ENCODE results near the gene LTBP1.

DNA sequence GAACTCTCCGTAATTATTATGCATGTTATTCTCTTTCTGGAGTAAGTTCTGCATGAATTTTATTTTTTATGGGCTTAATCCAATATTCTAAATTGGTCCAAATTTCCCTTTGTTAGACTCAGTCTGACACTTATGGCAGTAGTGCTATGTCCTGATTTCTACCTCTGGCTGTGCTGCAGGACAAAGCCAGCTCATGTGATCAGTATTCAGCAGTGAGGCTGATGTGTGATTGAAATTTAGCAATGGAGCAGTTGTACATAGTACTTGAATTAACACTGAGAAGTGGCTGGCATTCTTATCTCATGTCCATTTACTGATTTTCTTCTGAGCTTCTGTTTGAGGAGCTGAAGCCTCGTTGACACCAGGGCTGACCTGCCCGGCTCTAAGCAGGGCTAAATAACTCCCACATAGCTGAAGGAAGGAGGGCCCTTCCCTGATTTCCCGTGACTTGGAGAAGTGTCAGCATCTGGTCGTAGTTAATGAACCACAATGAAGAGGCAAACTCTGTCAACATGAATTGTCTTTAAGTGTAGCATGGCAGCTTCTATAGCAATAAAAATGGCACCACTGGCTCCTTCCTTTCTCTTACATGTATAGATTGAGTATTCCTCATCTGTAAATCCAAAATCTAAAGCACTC lies 370.7 kb downstream of the LTBP1 start:
- TF ChIP-seq RAD21 (IDR thresholded peaks at IDR 0.05; ENCODE audit: low read depth) (no peak), CEBPB (IDR thresholded peaks at IDR 0.05) (no peak), TAF1 (IDR thresholded peaks at IDR 0.05; ENCODE audit: low read depth) (no peak), FOXM1 (IDR thresholded peaks at IDR 0.05; ENCODE audit: borderline replicate concordance, low read depth) (no peak), TCF12 (IDR thresholded peaks at IDR 0.05; ENCODE audit: low read depth) (no peak), EGR1 (IDR thresholded peaks at IDR 0.05) (no peak), CREB1 (IDR thresholded peaks at IDR 0.05; ENCODE audit: low read depth) (no peak), EP300 (IDR thresholded peaks at IDR 0.05; ENCODE audit: borderline replicate concordance) (no peak), YY1 (IDR thresholded peaks at IDR 0.05; ENCODE audit: low read depth) (no peak)
- TF ChIP-seq, protein P1, sequence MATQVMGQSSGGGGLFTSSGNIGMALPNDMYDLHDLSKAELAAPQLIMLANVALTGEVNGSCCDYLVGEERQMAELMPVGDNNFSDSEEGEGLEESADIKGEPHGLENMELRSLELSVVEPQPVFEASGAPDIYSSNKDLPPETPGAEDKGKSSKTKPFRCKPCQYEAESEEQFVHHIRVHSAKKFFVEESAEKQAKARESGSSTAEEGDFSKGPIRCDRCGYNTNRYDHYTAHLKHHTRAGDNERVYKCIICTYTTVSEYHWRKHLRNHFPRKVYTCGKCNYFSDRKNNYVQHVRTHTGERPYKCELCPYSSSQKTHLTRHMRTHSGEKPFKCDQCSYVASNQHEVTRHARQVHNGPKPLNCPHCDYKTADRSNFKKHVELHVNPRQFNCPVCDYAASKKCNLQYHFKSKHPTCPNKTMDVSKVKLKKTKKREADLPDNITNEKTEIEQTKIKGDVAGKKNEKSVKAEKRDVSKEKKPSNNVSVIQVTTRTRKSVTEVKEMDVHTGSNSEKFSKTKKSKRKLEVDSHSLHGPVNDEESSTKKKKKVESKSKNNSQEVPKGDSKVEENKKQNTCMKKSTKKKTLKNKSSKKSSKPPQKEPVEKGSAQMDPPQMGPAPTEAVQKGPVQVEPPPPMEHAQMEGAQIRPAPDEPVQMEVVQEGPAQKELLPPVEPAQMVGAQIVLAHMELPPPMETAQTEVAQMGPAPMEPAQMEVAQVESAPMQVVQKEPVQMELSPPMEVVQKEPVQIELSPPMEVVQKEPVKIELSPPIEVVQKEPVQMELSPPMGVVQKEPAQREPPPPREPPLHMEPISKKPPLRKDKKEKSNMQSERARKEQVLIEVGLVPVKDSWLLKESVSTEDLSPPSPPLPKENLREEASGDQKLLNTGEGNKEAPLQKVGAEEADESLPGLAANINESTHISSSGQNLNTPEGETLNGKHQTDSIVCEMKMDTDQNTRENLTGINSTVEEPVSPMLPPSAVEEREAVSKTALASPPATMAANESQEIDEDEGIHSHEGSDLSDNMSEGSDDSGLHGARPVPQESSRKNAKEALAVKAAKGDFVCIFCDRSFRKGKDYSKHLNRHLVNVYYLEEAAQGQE (IDR thresholded peaks at IDR 0.05; ENCODE audit: low read depth), result no peak
- TF ChIP-seq, protein P2, sequence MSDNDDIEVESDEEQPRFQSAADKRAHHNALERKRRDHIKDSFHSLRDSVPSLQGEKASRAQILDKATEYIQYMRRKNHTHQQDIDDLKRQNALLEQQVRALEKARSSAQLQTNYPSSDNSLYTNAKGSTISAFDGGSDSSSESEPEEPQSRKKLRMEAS (IDR thresholded peaks at IDR 0.05), result no peak
- TF ChIP-seq, protein P3, sequence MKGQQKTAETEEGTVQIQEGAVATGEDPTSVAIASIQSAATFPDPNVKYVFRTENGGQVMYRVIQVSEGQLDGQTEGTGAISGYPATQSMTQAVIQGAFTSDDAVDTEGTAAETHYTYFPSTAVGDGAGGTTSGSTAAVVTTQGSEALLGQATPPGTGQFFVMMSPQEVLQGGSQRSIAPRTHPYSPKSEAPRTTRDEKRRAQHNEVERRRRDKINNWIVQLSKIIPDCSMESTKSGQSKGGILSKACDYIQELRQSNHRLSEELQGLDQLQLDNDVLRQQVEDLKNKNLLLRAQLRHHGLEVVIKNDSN (IDR thresholded peaks at IDR 0.05), result no peak

Measured in Ishikawa (cell line).